Keratinocyte (primary cell): ENCODE data around the gene ASB10.

Experiments
- CTCF ChIP-seq, 3 experiments: IDR thresholded peaks in 1 of 3; conservative IDR thresholded peaks in 1 of 3; optimal IDR thresholded peaks in 1 of 3; 2 replicates in 2 of 3; 3 replicates in 1 of 3; pipeline versions ENCODE3 to v1.5.1; 2011; ENCODE audit warnings: low read length in 3 of 3, mild to moderate bottlenecking in 3 of 3, moderate library complexity in 2 of 3, control low read depth in 1 of 3, inconsistent platforms in 1 of 3; ENCODE audit not compliant: insufficient read depth in 2 of 3; ENCODE audit errors: extremely low read depth in 1 of 3
- EZH2 ChIP-seq: IDR thresholded peaks from one replicate; pipeline ENCODE4 v1.6.1; 2012; ENCODE audit warnings: inconsistent platforms, mild to moderate bottlenecking, low read length, moderate library complexity

DNA sequence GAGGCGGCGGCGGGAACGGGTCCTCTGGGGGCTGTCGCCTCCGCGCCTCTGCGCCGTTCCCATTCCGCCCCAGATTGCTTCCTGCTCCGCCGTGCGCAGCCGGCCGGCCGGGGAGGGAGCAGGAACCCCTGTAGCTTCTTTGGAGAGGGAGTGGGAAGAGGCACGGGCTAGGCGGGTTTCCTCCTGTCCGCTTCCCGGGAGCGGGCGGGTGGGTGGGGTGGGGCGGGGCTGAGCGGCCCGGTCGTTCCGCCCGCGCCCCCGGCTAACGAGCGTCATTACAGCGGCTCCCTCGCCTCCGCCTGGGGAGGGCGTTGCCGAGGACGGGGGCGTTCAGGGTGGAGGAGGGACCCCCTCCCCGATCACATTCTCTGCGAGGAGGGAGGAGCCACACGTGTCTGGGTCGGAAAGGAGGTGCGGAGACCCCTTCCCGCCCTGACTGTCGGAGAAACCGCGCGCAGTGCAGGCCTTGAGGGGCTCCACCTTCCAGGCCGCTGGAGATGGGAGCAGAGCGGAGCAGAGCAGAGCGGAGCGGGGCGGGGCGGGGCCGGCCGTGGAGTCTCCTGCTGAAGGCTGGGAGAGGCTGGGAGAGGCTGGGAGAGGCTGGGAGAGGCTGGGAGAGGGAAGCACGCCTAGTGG is 61.1 kb downstream of the ASB10 start:
- TF ChIP-seq EZH2 (no peak), CTCF (optimal IDR thresholded peaks at IDR 0.05 in 1 of 3, IDR thresholded peaks at IDR 0.05 in 1 of 3, conservative IDR thresholded peaks at IDR 0.05 in 1 of 3; ENCODE audit: extremely low read depth in 1 of 3, insufficient read depth in 2 of 3, low read length in 3 of 3) (no peak)
